ENCODE data around the gene TRPM8. TPM values are rescaled to one million over a fixed set of nuclear protein-coding genes. Genes with fewer than 3 reads are reported as not detected.

The TRPM8 gene
- total RNA-seq, 1 donor from 2014 or later: not detected

DNA sequence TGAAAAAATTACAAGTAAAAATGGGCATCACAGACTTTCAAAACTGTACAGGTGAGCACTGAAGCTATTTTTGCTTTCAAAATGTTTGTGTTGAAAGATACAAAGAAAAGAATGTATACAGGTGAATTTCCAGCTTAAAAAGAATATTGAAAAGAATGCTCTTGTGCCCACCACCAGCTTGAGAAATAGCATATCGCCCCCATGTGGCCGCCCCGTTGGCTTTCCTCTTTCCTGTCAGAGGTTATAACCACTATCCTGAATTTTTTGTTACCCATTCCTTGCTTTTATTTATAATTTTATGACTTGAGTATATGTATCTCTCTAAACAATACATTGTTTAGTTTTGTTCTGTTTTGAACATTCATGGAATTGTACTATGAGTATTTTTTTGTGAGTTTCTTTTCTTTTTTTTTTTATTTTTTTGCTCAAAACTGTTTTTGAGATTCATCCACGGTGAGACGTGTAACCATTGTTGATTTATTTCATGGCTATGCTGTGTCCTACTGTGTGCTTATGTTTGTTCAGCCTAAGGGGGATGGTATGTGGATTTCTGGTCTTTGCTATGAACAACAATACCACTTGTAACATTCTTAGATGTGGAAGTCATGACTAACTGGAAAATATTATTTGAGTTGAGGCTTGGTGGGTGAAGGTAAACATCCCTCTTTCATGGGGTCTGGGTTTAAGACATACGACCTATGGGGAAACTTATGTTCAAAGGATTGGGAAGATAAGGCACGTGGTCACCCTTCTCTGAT lies 11.6 kb downstream of the TRPM8 start:
- H3K9me3 Mint-ChIP-seq: no peaks in the 10 kb centered on the region
- no peaks in the 10 kb centered on the region for H3K4me1 Mint-ChIP-seq
- no peak overlapping the region for H3K4me3 Mint-ChIP-seq
- H3K36me3 Mint-ChIP-seq: no peaks in the 10 kb centered on the region
- TF ChIP-seq, protein P1, sequence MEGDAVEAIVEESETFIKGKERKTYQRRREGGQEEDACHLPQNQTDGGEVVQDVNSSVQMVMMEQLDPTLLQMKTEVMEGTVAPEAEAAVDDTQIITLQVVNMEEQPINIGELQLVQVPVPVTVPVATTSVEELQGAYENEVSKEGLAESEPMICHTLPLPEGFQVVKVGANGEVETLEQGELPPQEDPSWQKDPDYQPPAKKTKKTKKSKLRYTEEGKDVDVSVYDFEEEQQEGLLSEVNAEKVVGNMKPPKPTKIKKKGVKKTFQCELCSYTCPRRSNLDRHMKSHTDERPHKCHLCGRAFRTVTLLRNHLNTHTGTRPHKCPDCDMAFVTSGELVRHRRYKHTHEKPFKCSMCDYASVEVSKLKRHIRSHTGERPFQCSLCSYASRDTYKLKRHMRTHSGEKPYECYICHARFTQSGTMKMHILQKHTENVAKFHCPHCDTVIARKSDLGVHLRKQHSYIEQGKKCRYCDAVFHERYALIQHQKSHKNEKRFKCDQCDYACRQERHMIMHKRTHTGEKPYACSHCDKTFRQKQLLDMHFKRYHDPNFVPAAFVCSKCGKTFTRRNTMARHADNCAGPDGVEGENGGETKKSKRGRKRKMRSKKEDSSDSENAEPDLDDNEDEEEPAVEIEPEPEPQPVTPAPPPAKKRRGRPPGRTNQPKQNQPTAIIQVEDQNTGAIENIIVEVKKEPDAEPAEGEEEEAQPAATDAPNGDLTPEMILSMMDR (IDR thresholded peaks at IDR 0.05; ENCODE audit: unreplicated experiment): no peak
- peaks cover 86% of the 10 kb centered on the region for H3K27me3 Mint-ChIP-seq (ENCODE audit: low read depth)
- no peak overlapping the region for H3K27ac Mint-ChIP-seq
- peak in 1 of 2 experiments; percentile 51 for DNase-seq (ENCODE audit: low spot score in 2 of 2, unreplicated experiment in 2 of 2)

DNA sequence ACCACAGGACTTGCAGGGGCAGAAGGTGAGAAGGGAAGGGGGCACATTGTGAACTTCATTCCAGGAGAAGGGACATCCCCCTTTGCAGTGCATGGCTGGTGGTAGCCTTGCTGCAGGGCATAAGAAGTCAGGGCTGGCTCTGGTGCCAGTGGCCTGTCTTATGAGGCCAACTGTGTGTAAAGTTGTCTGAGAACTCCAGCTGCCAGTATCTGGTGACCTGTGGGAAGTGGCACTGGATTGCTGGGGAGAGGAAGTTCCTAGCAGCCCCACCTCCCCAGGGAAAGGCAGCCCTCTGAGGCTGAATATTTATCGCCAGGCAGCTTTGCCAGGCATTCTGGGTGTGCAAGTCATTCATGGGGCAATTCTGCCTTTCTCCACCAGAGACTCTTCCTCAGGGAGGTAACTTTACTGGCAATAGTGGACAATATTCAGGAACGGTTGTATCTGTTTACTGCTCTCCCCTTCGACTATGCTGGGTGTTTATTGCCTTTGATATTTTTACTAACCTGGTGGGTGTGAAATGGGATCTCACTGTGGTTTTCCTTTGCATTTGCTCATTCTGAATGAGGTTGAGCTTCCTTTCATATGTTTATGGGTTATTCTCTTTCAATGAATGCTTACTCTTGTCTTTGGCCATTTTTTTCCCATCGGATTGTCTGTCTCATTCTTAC lies 12.3 kb downstream of the TRPM8 start:
- DNase-seq (ENCODE audit: low spot score in 2 of 2, unreplicated experiment in 2 of 2): no peak
- TF ChIP-seq, protein P1 (IDR thresholded peaks at IDR 0.05; ENCODE audit: unreplicated experiment): no peak
- H3K9me3 Mint-ChIP-seq: no peaks in the 10 kb centered on the region
- H3K4me3 Mint-ChIP-seq: no peak overlapping the region
- H3K4me1 Mint-ChIP-seq: no peaks in the 10 kb centered on the region
- H3K36me3 Mint-ChIP-seq: no peaks in the 10 kb centered on the region
- H3K27me3 Mint-ChIP-seq (ENCODE audit: low read depth): peaks cover 86% of the 10 kb centered on the region
- no peak overlapping the region for H3K27ac Mint-ChIP-seq

DNA sequence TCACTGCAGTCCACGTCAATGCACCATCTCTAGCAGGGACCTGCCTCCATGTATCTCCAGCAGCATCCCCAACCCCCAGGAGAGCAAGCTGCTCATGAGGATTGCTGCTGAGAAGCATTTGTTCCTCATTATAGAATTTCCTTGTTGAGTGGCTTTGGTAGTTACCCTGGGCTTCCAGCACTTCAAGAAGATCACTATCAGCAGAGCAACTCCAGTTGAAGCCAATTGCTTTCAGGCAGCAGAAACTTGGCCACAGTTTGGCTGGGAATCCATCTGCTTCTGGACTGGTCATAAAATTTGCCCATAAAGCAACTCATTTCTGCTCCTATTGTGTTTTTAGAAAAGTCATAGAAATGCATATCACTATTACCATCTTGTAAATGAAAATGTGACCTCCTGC lies 17.4 kb downstream of the TRPM8 start:
- H3K27ac Mint-ChIP-seq: no peak overlapping the region
- no peaks in the 10 kb centered on the region for H3K4me1 Mint-ChIP-seq
- H3K9me3 Mint-ChIP-seq: no peaks in the 10 kb centered on the region
- TF ChIP-seq, protein P1 (IDR thresholded peaks at IDR 0.05; ENCODE audit: unreplicated experiment): no peak
- H3K27me3 Mint-ChIP-seq (ENCODE audit: low read depth): peaks cover 88% of the 10 kb centered on the region
- H3K36me3 Mint-ChIP-seq: no peaks in the 10 kb centered on the region
- no peak for DNase-seq (ENCODE audit: low spot score in 2 of 2, unreplicated experiment in 2 of 2)
- no peak overlapping the region for H3K4me3 Mint-ChIP-seq

DNA sequence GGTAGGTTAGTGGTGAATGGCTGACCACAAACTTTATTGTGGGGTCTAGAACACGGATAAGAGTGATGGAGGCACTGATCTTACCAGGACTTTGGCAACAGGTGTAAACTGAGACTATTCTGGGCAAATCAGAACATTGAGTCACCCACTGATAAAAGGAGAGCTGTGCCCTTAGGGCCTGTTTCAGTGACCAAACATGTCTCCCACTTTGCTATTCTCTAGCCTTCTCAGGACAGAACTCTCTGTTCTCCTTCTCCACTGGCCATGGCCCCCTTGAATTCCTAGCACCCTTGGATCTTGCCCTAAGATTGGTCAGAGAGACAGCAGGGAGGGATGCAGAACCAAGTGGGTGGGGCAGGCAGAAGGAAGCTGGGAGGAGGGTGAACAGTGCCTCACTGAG lies 18.3 kb downstream of the TRPM8 start:
- no peaks in the 10 kb centered on the region for H3K4me1 Mint-ChIP-seq
- no peak overlapping the region for H3K27ac Mint-ChIP-seq
- TF ChIP-seq, protein P1 (IDR thresholded peaks at IDR 0.05; ENCODE audit: unreplicated experiment): no peak
- H3K9me3 Mint-ChIP-seq: no peaks in the 10 kb centered on the region
- no peak for DNase-seq (ENCODE audit: low spot score in 2 of 2, unreplicated experiment in 2 of 2)
- H3K36me3 Mint-ChIP-seq: no peaks in the 10 kb centered on the region
- H3K27me3 Mint-ChIP-seq (ENCODE audit: low read depth): peaks cover 88% of the 10 kb centered on the region
- no peak overlapping the region for H3K4me3 Mint-ChIP-seq

DNA sequence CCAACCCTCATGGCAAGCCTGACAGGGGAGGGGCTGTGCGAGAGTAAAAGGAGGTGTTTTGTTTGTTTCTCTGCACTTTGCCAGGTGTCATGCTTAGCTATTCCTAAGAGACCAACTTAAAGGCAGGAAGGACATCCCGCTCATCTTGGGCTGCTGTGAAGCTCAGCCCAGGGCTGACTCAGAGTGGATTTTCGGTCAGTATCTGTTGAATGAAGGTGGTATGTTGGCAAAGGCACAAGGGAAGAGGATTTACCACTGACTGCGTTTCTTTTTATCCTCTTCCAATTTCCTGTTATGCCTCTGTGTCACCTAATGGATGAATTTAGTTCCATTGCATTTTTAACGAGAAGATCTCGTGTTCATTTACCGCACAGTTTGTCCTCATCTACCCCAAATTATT lies 18.9 kb downstream of the TRPM8 start:
- no peaks in the 10 kb centered on the region for H3K4me1 Mint-ChIP-seq
- TF ChIP-seq, protein P1 (IDR thresholded peaks at IDR 0.05; ENCODE audit: unreplicated experiment): no peak
- H3K36me3 Mint-ChIP-seq: no peaks in the 10 kb centered on the region
- H3K4me3 Mint-ChIP-seq: no peak overlapping the region
- H3K9me3 Mint-ChIP-seq: no peaks in the 10 kb centered on the region
- H3K27me3 Mint-ChIP-seq (ENCODE audit: low read depth): peaks cover 89% of the 10 kb centered on the region
- H3K27ac Mint-ChIP-seq: no peak overlapping the region
- no peak for DNase-seq (ENCODE audit: low spot score in 2 of 2, unreplicated experiment in 2 of 2)
